ENCODE data around the gene SHANK1.

SHANK1 gene

DNA sequence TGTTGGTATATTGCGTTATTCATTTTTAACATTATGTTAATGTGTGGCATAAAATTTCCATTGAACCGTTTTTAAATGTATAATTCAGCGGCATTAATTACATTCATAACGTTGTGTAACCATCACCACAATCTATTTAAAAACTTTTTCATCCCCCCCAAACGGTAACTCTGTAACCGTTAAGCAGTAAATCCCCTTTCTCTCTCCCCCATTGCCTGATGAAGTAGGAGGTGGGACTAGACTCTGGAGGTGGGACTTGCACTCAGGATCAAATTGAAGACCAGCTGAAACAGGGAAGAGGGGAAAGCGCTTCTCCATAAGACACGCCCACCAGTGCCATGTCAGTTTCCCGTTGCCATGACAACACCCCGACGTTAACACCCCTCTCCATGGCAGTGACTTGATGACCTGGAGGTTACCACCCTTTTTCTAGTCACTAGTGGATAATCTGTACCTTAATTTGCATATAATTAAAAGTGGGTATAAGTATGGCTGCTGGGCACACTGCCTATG lies 20.4 kb upstream of the SHANK1 start:
- no peak overlapping the region for H3K4me3 ChIP-seq (ENCODE audit: low read depth, low read length)
- TF ChIP-seq, protein P1, sequence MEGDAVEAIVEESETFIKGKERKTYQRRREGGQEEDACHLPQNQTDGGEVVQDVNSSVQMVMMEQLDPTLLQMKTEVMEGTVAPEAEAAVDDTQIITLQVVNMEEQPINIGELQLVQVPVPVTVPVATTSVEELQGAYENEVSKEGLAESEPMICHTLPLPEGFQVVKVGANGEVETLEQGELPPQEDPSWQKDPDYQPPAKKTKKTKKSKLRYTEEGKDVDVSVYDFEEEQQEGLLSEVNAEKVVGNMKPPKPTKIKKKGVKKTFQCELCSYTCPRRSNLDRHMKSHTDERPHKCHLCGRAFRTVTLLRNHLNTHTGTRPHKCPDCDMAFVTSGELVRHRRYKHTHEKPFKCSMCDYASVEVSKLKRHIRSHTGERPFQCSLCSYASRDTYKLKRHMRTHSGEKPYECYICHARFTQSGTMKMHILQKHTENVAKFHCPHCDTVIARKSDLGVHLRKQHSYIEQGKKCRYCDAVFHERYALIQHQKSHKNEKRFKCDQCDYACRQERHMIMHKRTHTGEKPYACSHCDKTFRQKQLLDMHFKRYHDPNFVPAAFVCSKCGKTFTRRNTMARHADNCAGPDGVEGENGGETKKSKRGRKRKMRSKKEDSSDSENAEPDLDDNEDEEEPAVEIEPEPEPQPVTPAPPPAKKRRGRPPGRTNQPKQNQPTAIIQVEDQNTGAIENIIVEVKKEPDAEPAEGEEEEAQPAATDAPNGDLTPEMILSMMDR (IDR thresholded peaks at IDR 0.05; ENCODE audit: borderline replicate concordance, insufficient read depth, low read depth, low read length), result no peak

DNA sequence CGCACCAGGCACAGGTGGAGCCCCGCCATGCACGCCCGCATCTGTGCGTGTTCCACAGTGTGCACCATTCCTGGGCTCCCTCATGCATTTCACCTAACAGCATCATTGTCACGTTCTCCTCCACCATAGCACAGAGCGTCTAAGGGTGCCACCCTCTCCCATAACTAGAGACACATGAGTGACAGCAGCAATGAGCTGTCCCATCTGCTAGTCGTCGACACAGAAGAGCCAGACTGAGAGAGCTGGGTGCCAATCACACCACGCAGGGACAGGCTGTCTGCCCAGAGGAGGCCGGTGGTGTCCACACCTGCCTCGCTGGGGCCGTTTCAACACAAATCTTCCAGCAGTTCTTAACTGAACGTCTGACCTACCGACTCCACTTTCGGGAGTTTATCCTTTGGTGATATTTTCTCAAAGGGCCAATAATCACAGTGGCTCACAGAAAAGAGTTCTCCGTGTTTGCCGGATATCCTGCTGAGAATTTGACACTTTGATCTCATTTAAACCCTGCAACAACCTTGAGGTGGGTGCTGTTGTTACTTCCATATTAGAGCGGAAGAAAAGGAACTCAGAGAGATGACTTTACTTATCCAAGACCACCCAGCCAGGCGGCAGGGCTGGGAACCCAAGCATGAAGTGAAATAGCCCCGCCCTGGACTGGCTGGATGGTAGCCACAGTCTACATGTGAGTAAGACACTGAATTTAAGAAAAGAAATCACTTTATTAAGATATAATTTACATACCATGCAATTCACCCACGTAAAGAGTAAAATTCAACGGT lies 19.7 kb upstream of the SHANK1 start:
- TF ChIP-seq, protein P1 (IDR thresholded peaks at IDR 0.05; ENCODE audit: borderline replicate concordance, insufficient read depth, low read depth, low read length), result no peak
- H3K4me3 ChIP-seq (ENCODE audit: low read depth, low read length), result no peak overlapping the region

DNA sequence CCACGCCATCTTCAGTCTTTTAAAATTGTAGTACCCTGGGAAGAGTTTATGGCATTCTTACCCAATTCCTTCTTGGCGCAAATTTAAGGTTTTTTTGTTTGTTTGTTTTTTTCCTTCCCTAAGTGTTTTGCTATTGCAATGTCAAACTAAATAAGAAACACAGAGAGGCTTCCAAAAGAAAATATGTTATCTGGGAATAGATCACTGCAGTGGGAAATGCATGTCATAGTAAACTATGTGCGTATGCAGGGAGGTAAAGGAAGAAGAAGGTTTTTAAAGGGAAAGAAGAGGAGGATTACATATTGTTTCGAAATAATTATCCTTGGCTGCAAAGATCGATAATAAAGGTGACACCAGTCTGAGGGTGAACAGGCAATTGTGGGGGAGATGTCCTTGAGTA lies 16.7 kb upstream of the SHANK1 start:
- H3K4me3 ChIP-seq (ENCODE audit: low read depth, low read length), result no peak overlapping the region
- TF ChIP-seq, protein P1 (IDR thresholded peaks at IDR 0.05; ENCODE audit: borderline replicate concordance, insufficient read depth, low read depth, low read length), result no peak

DNA sequence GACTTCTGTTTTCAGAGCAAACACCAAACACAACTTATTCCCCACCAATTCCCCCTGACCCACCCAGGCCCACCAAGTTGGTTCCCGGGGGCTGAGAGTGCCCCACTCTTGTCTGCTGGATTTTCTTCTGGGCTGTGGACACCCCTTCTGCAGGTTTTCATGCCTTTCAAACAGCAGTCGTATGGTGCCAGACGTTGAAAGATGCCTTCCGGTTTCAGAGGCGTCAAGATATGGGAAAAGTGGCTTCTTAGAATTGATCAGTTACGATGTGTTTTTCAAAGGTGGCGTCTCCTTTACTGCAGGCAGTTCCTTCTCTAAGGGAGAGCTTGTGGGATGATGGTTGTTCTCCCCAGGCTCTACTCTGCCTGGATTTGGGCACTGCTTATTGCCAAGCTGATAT lies 16.3 kb upstream of the SHANK1 start:
- H3K4me3 ChIP-seq (ENCODE audit: low read depth, low read length), result no peak overlapping the region
- TF ChIP-seq, protein P1 (IDR thresholded peaks at IDR 0.05; ENCODE audit: borderline replicate concordance, insufficient read depth, low read depth, low read length), result no peak

DNA sequence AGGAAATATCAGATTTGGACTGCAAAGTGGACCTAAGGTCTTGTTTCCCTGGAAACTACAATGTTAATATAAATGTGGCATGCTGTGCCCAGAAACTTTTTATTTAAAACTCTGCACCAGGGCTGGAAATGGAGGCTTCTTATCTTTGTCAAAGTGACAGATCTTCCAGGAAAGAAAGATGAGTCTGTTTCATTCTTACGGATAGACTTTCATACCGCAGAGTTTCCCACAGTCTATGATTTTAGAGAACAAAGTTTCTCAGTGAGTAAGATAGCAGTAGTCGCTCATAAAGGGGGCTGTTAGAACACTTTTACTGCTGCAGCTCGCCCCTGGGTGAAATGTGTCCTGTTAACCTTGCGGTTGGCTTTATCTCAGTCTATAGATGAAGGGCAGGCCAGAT lies 10.3 kb upstream of the SHANK1 start:
- no peak overlapping the region for H3K4me3 ChIP-seq (ENCODE audit: low read depth, low read length)
- TF ChIP-seq, protein P1 (IDR thresholded peaks at IDR 0.05; ENCODE audit: borderline replicate concordance, insufficient read depth, low read depth, low read length), result no peak

DNA sequence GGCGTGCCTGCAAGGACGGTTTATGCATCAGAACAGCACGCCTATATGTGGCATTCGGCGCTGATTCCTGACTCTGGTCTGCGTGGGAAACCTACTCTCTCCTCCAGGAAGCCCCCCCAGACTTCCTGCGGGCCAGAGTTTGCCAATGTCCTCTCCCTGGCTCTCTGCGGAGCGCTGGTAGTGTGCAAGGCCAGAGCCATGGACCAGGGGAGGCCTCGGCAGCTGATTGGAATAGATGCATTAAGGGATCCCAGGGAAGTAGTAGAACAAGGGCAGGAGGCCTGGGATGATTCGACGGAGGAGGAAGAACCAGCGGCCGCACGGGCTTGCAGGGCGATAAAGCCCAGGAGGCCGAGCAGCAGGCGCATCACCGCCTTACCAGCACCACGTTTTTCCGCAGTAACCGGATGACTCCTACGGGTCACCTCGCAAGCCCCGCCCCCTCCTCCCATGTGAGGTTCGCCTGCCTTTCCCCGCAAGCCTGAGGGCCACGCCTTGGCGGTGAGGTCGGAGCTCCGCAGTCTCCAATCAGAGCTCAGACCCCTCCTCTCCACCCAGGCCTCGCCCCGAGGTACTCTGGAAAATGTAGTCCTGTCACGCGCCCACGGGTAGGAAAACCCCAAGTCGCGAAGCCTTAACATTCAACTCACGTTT lies 8.6 kb upstream of the SHANK1 start:
- TF ChIP-seq, protein P1 (IDR thresholded peaks at IDR 0.05; ENCODE audit: borderline replicate concordance, insufficient read depth, low read depth, low read length), result no peak
- H3K4me3 ChIP-seq (ENCODE audit: low read depth, low read length), result no peak overlapping the region

DNA sequence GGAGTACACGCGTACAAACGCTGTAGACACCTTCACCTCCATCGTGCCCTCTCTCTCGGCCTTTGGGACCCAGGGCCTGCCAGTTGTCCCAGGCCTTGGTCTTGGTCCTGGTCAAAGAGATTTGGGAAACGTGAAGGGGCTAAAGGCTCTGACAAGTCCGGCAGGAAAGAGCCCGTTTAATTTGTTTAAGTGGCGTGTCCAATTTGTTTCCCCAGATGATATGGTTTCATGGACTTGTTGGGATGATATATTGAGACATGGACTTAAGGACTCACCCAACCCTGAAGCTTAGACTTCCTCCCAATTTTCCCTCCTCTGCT lies 6.3 kb upstream of the SHANK1 start:
- no peak overlapping the region for H3K4me3 ChIP-seq (ENCODE audit: low read depth, low read length)
- TF ChIP-seq, protein P1 (IDR thresholded peaks at IDR 0.05; ENCODE audit: borderline replicate concordance, insufficient read depth, low read depth, low read length), result no peak
